Measurements from ENCODE around the gene CELF3. TPM values are rescaled to one million over a fixed set of nuclear protein-coding genes. Genes with fewer than 3 reads are reported as not detected.

CELF3 gene
- total RNA-seq, 1 experiment from 2014 or later, result not detected

GRCh38 chr1:151720974-151721787 is 4.6 kb upstream of the CELF3 start, which contains the start of gene RIIAD1:
RIIAD1 (plus strand) TSS chr1:151721522; CDS start chr1:151721537, 15 bp downstream.
- ChIA-PET CTCF (interaction anchor here (1.0 to 1.7 kb wide), 5 partner anchors 13 to 127 kb away, joined by 4 to 7 read pairs (median 5); no protein-coding TSS in a partner anchor), POLR2A (interaction anchor here (0.6 to 1.4 kb wide), 3 partner anchors 12 to 140 kb away, joined by 3 to 6 read pairs (median 4); no protein-coding TSS in a partner anchor)
- peaks cover 12% of the 10 kb centered on the region for H3K4me1 Mint-ChIP-seq (ENCODE audit: insufficient read depth, unreplicated experiment)
- no peaks in the 10 kb centered on the region for H3K9me3 Mint-ChIP-seq (ENCODE audit: unreplicated experiment)
- DNase-seq (ENCODE audit: unreplicated experiment), result no peak
- H3K4me3 Mint-ChIP-seq (ENCODE audit: unreplicated experiment), result no peak within 1 kb of the TSS
- peaks cover 51% of the 10 kb centered on the region for H3K27me3 Mint-ChIP-seq (ENCODE audit: insufficient read depth, unreplicated experiment)
- no TSS peak for BruUV-seq (replicated peaks)
- H3K36me3 Mint-ChIP-seq (ENCODE audit: insufficient read depth, unreplicated experiment), result no peaks in the 10 kb centered on the region
- TF ChIP-seq, protein P1, sequence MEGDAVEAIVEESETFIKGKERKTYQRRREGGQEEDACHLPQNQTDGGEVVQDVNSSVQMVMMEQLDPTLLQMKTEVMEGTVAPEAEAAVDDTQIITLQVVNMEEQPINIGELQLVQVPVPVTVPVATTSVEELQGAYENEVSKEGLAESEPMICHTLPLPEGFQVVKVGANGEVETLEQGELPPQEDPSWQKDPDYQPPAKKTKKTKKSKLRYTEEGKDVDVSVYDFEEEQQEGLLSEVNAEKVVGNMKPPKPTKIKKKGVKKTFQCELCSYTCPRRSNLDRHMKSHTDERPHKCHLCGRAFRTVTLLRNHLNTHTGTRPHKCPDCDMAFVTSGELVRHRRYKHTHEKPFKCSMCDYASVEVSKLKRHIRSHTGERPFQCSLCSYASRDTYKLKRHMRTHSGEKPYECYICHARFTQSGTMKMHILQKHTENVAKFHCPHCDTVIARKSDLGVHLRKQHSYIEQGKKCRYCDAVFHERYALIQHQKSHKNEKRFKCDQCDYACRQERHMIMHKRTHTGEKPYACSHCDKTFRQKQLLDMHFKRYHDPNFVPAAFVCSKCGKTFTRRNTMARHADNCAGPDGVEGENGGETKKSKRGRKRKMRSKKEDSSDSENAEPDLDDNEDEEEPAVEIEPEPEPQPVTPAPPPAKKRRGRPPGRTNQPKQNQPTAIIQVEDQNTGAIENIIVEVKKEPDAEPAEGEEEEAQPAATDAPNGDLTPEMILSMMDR (IDR thresholded peaks at IDR 0.05; ENCODE audit: unreplicated experiment), result no peak
- H3K27ac Mint-ChIP-seq (ENCODE audit: low read depth, unreplicated experiment), result no peak within 1 kb of the TSS
- intact Hi-C loops (cut with micrococcal nuclease), result no loop called here

GRCh38 chr1:151720554-151720953 is 4.0 kb upstream of the CELF3 start:
- ChIA-PET POLR2A (interaction anchor here (0.6 to 1.4 kb wide), 3 partner anchors 13 to 140 kb away, joined by 3 to 6 read pairs (median 4); no protein-coding TSS in a partner anchor), CTCF (interaction anchor here (0.6 to 1.7 kb wide), 6 partner anchors 14 to 126 kb away, joined by 4 to 7 read pairs (median 4); no protein-coding TSS in a partner anchor)
- Mint-ChIP-seq H3K27me3 (ENCODE audit: insufficient read depth, unreplicated experiment) (peaks cover 57% of the 10 kb centered on the region), H3K36me3 (ENCODE audit: insufficient read depth, unreplicated experiment) (no peaks in the 10 kb centered on the region), H3K9me3 (ENCODE audit: unreplicated experiment) (no peaks in the 10 kb centered on the region), H3K4me1 (ENCODE audit: insufficient read depth, unreplicated experiment) (peaks cover 12% of the 10 kb centered on the region), H3K4me3 (ENCODE audit: unreplicated experiment) (no peak overlapping the region), H3K27ac (ENCODE audit: low read depth, unreplicated experiment) (no peak overlapping the region)
- BruUV-seq (replicated peaks), result no TSS peak
- no peak for DNase-seq (ENCODE audit: unreplicated experiment)
- intact Hi-C loops (cut with micrococcal nuclease), result no loop called here
- TF ChIP-seq, protein P1 (IDR thresholded peaks at IDR 0.05; ENCODE audit: unreplicated experiment), result no peak

DNA sequence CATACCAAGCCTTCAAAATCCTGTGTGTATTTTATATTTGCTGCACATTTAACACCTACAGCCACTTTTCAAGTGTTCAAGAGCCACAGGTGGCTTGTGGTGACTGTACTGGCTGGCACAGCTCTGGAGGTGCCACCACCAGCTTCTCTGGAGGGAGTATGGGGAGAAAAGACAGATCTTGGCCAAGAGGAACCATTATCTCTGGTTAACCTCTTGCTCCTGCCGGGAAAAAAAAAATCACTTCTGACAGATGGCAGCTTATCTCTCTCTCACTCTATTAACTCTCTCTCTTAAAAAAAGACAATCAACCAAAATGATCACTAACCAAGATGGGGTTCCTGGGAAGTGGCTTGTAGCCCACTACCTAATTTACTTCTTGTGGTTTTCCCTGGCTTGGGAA is 3.5 kb upstream of the CELF3 start:
- DNase-seq (ENCODE audit: unreplicated experiment), result no peak
- no peaks in the 10 kb centered on the region for H3K36me3 Mint-ChIP-seq (ENCODE audit: insufficient read depth, unreplicated experiment)
- ChIA-PET CTCF (interaction anchor here (0.6 to 1.7 kb wide), 4 partner anchors 14 to 116 kb away, joined by 4 to 7 read pairs (median 4); no protein-coding TSS in a partner anchor), POLR2A (interaction anchor here (0.6 to 1.4 kb wide), 4 partner anchors 13 to 139 kb away, joined by 3 to 6 read pairs (median 4); no protein-coding TSS in a partner anchor)
- intact Hi-C loops (cut with micrococcal nuclease), result no loop called here
- H3K27ac Mint-ChIP-seq (ENCODE audit: low read depth, unreplicated experiment), result no peak overlapping the region
- peaks cover 61% of the 10 kb centered on the region for H3K27me3 Mint-ChIP-seq (ENCODE audit: insufficient read depth, unreplicated experiment)
- no TSS peak for BruUV-seq (replicated peaks)
- no peaks in the 10 kb centered on the region for H3K9me3 Mint-ChIP-seq (ENCODE audit: unreplicated experiment)
- no peak overlapping the region for H3K4me3 Mint-ChIP-seq (ENCODE audit: unreplicated experiment)
- H3K4me1 Mint-ChIP-seq (ENCODE audit: insufficient read depth, unreplicated experiment), result peaks cover 12% of the 10 kb centered on the region
- TF ChIP-seq, protein P1 (IDR thresholded peaks at IDR 0.05; ENCODE audit: unreplicated experiment), result no peak

DNA sequence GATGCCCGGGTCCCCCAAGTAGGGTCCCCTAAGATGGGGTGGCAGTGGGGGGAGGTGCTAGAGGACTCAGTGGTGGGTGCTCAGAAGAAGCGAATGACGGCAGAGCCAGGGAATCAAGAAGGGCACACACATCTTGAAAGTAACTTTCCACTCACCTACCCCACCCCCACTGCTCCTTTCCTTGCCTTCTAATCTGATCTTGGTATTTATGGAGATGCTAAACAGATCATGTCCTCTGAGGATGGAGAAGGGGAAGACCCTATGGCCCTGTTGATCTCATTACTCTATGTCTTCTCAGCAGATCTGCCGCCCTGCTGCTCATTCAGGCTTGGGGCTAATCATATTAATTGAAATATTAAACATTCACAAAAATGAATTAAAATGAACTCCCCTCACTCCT is 2.1 kb upstream of the CELF3 start:
- intact Hi-C loops (cut with micrococcal nuclease), result no loop called here
- no peak for DNase-seq (ENCODE audit: unreplicated experiment)
- TF ChIP-seq, protein P1 (IDR thresholded peaks at IDR 0.05; ENCODE audit: unreplicated experiment), result no peak
- no peaks in the 10 kb centered on the region for H3K9me3 Mint-ChIP-seq (ENCODE audit: unreplicated experiment)
- BruUV-seq (replicated peaks), result no TSS peak
- ChIA-PET CTCF (interaction anchor here (0.5 to 0.6 kb wide), 2 partner anchors 183 to 336 kb away, joined by 3 read pairs; no protein-coding TSS in a partner anchor), POLR2A (interaction anchor here (0.9 kb wide), 1 partner anchor 10 kb away, joined by 4 read pairs; no protein-coding TSS in a partner anchor)
- H3K27me3 Mint-ChIP-seq (ENCODE audit: insufficient read depth, unreplicated experiment), result peaks cover 67% of the 10 kb centered on the region
- H3K27ac Mint-ChIP-seq (ENCODE audit: low read depth, unreplicated experiment), result no peak overlapping the region
- H3K4me1 Mint-ChIP-seq (ENCODE audit: insufficient read depth, unreplicated experiment), result peaks cover 17% of the 10 kb centered on the region
- H3K36me3 Mint-ChIP-seq (ENCODE audit: insufficient read depth, unreplicated experiment), result no peaks in the 10 kb centered on the region
- H3K4me3 Mint-ChIP-seq (ENCODE audit: unreplicated experiment), result no peak overlapping the region
